Right kidney (tissue), 9 donors: ENCODE measurements around the gene CLPSL2.
"Not testable (repeated sequence)": the region's sequence is repeated elsewhere in the genome, so short reads cannot be mapped to it uniquely, and the experiment has no call there.

Source experiments
- DNase-seq: peaks from one replicate; pipeline ENCODE4 v3.0.0-alpha.2; 2016
- long read RNA-seq, 8 donors: transcript quantifications; one replicate each; lab custom pipeline, GENCODE V29; 2026

CLPSL2 gene, protein sequence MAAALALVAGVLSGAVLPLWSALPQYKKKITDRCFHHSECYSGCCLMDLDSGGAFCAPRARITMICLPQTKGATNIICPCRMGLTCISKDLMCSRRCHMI
- long read RNA-seq, donor 1: 0 reads
- long read RNA-seq, donor 2, partial matches to known transcripts: 0 of 1 reads
- long read RNA-seq, donor 2, other reads (novel, unspliced or antisense): 0 of 1 reads
- long read RNA-seq, donor 3: 0 reads
- long read RNA-seq, donor 4: 0 reads
- long read RNA-seq, donor 5: 0 reads
- long read RNA-seq, donor 6: 0 reads
- long read RNA-seq, donor 7, partial matches to known transcripts: 0 of 2 reads
- long read RNA-seq, donor 7, other reads (novel, unspliced or antisense): 0 of 2 reads
- long read RNA-seq, donor 8, partial matches to known transcripts: 0 of 1 reads
- long read RNA-seq, donor 8, other reads (novel, unspliced or antisense): 0 of 1 reads

DNA sequence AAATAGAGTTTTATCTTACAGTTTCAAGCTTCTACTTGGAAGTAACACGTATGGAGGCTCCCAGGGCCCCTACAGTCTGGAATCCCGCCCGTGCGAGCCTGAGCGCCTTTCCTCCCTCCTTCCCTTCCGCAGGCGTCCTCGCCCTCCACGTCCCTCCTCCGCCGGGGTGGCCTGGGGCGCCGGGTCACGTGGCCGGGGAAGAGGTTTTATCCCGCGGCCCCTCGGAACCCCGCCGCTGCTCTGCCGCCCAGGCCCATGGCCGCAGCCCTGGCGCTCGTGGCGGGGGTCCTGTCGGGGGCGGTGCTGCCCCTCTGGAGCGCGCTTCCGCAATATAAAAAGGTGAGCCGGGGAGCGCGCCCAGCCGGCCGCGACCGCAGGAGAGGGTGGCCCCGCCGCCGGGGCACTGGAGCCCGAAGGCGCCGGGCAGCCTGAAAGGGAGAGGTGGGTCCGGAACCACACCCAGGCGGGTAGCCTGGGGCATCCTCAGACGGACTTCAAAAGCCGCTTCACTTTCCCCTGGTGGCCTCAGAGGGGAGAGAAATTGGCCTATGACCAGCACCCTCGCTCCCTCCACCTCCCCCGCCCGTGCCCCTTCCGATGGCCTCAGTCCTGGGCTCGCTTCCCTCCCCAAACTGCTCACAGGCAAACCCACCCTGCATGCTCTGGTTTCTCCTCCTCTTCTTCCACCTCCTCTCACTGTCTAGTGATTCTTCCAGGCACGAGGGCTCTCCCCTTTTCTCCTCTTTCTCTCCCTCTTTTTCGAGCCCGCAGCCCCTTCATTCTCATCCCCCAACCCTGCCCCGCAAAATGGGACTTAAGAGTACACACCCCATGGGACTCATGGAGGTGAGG, at the start of gene CLPSL2:
CLPSL2 (plus strand) TSS at position 235 of the 852 bp plus-strand sequence; CDS start at position 256, 21 bp downstream.
- peak; percentile 78 for DNase-seq

DNA sequence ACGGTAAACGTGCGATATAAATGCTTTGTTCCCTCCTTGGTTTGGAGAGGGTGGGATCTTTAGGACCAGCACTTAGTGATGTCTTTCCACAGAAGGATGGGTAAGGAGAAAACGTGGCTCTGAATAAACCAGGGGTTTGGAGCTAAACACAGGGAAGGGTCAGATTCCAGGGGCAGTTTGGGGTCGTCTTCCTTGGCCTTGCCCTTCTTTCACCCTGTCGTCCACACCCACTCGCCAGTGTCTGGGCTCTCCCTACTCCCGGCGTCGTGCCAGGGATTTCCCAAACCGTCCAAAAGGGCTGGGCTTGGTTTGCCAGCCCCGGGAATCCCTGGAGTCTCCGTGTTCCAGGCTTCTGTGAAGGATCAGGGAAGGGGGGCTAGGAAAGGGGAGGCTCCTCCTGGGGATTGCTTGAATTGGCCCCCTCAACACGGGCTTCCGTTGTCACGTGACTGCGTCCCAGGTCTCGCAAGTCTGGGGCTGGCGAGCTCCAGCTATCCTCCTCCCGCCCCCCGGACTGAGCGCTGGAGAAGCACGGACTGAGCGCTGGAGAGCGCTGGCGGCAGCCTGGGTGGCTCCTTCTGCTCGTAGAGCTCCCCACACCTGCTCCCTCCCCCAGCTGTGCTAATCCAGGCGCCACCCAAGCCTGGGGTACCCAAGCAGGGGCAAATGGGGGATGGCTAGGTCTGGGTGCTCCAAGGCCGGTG, 49.0 kb upstream of the CLPSL2 start:
- DNase-seq: no peak

DNA sequence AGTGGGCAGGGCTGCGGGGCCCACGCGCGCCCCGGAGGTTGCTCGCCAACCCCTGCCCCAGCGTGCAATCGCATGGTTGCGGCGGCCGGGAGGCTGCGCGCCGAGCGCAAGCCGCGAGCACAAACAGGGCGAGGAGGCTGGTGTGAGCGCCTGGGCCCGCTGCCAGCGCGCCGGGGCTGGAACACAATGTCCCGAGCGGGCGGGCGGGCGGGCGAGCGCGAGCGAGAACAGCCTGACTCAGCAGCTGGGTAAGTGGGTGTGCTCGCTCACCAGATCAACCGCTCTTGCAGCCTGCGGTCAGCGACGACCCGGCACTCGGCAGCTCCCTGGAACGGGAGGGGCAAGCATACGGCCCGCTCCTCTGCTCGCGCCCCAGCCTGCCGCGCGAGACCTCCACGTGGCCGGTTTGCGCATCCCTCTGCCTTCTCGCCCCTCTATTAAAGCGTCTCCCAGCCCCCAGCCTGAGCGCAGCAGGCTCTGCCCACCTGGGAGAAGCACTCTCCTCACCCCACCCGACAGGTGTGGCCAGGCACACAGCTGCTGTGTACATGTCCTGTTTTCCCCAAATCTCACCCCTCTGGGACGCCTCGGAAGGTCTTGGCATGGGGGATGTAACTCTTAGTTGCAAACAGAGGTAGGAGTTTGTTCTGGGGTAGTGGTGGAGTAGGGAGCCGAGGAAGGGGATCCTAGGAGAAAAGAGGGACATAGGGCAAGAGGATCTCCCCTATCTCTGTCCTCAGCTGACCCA, 48.3 kb upstream of the CLPSL2 start:
- peak; percentile 91 for DNase-seq

GRCh38 chr6:35728683-35729678, 47.4 kb upstream of the CLPSL2 start:
- DNase-seq: peak; percentile 40

GRCh38 chr6:35729722-35730121, 46.7 kb upstream of the CLPSL2 start:
- peak; percentile 3 for DNase-seq

DNA sequence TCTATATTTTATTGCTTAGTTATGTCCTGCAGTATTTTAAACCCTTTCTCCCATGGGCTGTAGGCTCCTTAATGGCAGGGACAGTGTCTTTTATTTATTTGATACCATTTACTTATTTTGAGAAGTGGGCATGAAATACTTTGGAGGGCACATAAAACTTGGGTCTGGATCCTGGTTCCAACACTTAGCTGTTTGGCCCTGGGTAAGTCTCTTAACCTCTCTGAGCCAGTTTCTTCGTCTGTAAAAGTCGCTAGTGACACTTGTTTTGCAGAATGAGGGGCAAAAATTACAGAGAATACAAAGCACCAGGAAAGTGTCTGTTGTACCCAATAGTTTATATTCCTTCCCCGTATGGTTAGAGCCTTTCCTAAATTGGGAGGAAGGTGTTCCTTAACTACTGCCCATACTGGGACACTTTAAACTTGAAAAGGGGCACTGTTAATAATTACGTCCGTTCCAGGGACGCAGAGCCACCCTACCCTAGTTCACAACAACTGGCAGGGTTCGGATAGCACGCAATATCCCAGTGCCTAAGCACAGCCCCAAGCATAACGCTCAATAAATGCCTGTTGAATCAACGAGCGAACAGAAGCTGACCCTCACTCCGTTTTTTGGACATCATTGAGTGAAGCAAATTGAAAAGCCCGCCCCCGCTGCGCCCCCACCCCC, 45.5 kb upstream of the CLPSL2 start:
- no peak for DNase-seq

- no peak for DNase-seq
Observed at GRCh38 chr6:35731414-35731735, 45.0 kb upstream of the CLPSL2 start.

GRCh38 chr6:35731736-35732532, 44.5 kb upstream of the CLPSL2 start:
- DNase-seq: peak; percentile 98

GRCh38 chr6:35733633-35734032, 42.8 kb upstream of the CLPSL2 start:
- DNase-seq: no peak

GRCh38 chr6:35734319-35734718, 42.1 kb upstream of the CLPSL2 start:
- DNase-seq: not testable (repeated sequence)

DNA sequence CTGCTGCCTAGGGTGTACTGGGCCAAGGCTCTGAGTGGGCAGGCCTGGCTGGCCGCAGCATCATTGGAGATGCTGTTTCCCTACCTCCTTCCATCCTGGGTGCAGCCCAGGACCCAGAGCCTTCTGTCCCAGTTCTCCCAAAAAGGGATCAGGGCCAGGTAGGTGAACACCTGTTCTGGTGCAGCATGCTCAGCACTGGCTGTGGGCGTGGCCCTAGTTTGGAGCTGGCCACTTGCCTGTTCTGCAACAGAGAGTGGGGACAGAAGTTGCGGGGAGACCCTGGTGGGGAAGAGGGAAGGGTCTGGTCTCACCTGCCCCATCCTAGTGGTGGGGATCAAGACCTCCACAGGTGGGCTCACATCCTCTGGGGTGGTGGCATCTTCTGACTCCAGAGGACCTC, 40.9 kb upstream of the CLPSL2 start:
- DNase-seq: no peak

GRCh38 chr6:35736253-35736894, 40.0 kb upstream of the CLPSL2 start:
- DNase-seq: peak; percentile 50

DNA sequence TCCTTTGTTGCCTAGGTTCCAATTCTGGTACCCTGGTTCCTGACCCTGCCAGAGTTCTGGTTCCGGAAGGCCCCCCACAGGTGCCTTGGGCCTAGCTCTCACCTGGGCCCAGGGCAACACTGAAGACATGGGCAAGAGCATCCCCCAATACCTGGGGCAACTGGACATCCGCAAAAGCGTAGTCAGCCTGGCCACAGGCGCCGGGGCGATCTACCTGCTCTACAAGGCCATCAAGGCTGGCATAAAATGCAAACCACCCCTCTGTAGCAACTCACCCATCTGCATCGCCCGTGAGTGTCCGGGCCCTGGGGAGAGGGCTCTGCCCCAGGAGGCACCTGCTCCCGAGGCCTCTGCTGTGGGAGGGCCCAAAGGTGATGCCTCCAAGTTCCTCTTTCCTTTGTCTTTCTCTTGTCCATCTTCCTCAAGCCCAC, 39.4 kb upstream of the CLPSL2 start, which contains the start of gene ARMC12:
ARMC12 (plus strand) TSS at position 51 of the 431 bp plus-strand sequence; CDS start at position 128, 77 bp downstream.
- peak; percentile 32 for DNase-seq

DNA sequence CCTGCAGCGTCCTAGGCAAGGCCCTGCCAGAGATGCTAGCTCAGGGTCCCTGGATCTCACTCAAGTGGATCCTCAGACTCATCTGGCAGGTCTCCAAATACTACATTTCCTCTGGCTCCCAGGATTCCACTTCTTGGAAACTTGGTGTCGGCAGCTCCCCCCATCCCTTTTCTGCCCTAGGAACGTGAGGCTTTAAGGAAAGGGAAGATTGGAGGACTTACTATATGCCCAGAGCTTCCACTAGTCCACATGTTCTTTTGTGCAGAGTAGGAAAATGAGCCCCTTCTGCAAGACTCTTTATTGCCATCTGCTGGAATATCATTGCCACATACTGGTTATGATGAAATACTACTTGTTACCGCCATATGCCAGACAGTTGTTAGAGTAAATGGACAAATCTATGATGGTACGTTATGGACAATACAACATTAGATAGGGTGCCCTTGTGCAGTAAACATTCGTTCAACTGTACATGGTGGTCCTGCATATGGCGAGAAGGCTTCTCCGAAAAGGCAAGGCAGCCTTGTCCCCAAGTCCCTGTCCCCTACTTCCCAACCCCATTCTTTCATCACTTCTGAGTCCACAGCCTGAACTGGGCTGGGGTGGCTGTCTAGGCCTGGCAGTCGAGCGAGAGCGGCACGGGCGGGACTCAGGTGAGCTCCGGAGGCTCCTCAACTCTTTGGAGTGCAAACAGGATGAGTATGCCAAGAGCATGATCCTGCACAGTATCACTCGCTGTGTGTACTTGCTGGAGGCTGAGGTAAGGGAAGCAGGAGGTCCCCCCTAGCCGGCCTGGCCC, 38.8 kb upstream of the CLPSL2 start:
- peak; percentile 64 for DNase-seq

GRCh38 chr6:35739645-35740524, 36.5 kb upstream of the CLPSL2 start:
- DNase-seq: no peak

GRCh38 chr6:35742842-35743241, 33.6 kb upstream of the CLPSL2 start:
- no peak for DNase-seq

DNA sequence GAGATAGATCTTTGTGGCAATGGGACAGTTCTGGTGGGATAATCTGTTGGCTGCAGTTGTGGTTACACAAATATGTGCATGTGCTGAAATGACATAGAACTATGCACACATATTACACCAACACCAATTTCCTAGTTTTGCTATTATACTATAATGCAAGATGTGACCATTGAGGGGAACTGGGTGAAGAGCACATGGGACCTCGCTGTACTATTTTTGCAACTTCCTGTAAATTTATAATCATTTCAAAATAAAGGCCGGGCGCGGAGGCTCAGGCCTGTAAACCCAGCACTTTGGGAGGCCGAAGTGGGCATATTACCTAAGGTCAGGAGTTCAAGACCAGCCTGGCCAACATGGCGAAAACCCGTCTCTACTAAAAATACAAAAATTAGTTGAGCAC, 30.9 kb upstream of the CLPSL2 start:
- DNase-seq: no peak
